BJ (cell line): ENCODE measurements around the gene ELMO3. TPM values are rescaled to one million over a fixed set of nuclear protein-coding genes. Genes with fewer than 3 reads are reported as not detected.

Source experiments
- CTCF ChIA-PET: fragments of 350-600 bp; formaldehyde crosslinking; extraction: SDS; loops from one replicate; lab custom pipeline; 2021; ENCODE audit warnings: antibody characterized with exemption, inconsistent platforms; lab: Yijun Ruan, JAX
- POLR2A ChIA-PET: fragments of 300-600 bp; sonication (Branson Sonifier 250); formaldehyde crosslinking; extraction: SDS; loops from one replicate; lab custom pipeline; 2021; ENCODE audit warnings: antibody characterized with exemption; lab: Charles Lee
- DNase-seq: peaks from one replicate; pipeline ENCODE4 v3.0.0-alpha.2; 2011; ENCODE audit warnings: low read depth
- H3K27me3 ChIP-seq: 2 replicates; pipeline ENCODE4 v1.6.0; 2011; ENCODE audit warnings: low read length; ENCODE audit not compliant: control insufficient read depth, insufficient read depth
- H3K36me3 ChIP-seq: 2 replicates; pipeline ENCODE4 v1.5.1; 2011; ENCODE audit warnings: low read length; ENCODE audit not compliant: control insufficient read depth, insufficient read depth
- H3K4me3 ChIP-seq: 2 replicates; pipeline ENCODE4 v1.5.1; 2011; ENCODE audit warnings: low read depth, mild to moderate bottlenecking, control low read depth, low read length
- CTCF ChIP-seq: IDR thresholded peaks from 2 replicates; pipeline ENCODE4 v1.5.1; 2011; ENCODE audit warnings: low read depth, mild to moderate bottlenecking, control low read depth, inconsistent platforms, low read length, moderate library complexity; ENCODE audit not compliant: insufficient read depth
- polyA plus RNA-seq: library from polyadenylated mRNA; depleted of rRNA; stranded (reverse); fragments of >200 nt; gene quantifications from 2 replicates; pipeline ENCODE4 v1.2.3, GENCODE V29; 2011

Gene ELMO3
- polyA plus RNA-seq, 1 experiment = 0.97 TPM

GRCh38 chr16:67234180-67234597 lies 35.3 kb downstream of the ELMO3 start:
- TF ChIP-seq CTCF = no peak
- CTCF ChIA-PET = no interaction called here

DNA sequence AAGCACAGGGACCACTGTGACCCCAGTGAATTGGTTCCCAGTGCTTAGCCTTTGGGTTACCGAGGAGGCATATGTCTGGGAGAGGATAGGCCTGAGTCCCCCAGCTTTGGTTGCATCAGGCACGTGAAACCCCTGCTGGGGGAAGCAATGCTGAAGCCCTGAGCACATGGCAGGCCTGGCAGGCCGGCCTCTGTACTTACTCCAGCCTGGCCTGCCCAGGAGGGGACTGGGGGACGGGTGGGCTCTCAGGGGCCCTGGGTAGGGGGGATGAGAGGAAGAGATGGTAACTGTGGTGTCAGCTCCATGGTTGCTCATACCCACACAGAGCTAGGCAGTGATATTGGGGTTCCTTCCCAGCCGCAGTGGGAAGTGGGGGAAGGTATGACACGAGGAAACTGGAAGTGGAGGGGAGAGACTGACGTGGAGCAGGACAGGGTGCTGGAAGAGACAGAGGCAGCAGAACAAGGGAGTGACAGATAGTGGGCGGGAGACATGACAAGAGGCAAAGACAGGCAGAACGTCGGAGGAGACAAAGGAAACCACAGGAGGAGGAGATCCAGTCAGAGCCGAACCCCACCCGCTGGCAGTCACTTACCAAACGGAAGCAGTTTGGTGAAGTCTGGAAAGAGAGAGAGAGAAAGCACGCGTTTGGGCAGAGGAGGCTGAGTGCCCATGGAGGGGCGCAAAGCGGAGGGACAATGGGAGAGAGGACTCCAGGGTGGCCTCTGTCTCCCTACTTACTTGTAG lies 37.1 kb downstream of the ELMO3 start:
- TF ChIP-seq CTCF = no peak
- CTCF ChIA-PET = no interaction called here
- POLR2A ChIA-PET = no interaction called here
- DNase-seq = no peak
- H3K4me3 ChIP-seq = no peak overlapping the region
- H3K27me3 ChIP-seq = no peaks in the 10 kb centered on the region
- peaks cover 46% of the 10 kb centered on the region for H3K36me3 ChIP-seq

More at GRCh38 chr16:67234180-67234597, 35.3 kb downstream of the ELMO3 start:
- H3K36me3 ChIP-seq = peaks cover 56% of the 10 kb centered on the region
- DNase-seq = no peak
- POLR2A ChIA-PET = no interaction called here
- H3K4me3 ChIP-seq = no peak overlapping the region
- H3K27me3 ChIP-seq = no peaks in the 10 kb centered on the region

DNA sequence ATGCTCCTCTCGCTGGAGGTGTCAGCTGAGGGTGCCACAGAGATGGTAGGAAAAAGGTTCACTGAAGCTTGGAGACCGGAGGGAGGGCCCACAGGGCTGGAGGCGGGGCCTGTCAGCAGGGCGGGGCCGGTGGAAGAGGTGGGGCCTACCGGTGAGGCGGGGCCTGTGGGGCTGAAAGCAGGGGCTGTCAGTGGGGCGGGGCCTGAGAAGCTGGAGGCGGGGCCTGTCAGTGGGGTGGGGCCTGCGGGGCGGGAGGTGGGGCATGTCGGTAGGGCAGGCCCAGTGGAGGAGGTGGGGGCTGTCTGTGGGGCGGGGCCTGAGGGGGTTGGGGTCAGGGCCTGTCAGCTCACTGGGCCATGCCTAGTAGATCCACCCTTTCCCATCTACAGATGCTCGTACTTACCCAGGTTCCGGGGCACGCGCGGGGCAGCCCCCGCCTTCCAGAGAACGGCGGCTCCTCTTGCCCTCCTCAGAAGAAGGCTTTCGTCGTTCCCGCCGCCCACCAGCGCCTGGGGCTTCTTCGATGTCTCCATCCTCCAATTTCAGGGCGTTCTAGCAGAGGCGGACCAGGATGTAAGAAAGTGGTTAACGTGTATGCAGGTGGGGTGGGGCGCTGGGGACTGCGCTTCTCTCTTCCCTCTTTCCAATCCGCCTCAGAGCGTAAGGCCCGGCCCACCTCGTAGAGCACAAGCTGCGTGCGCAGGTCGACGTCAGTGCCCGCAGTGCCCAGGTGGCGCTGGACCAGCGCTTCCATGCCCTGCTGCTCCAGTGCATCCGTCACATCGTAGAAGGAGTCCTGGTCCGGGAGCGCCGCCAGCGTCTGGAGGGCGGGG lies 37.8 kb downstream of the ELMO3 start:
- peaks cover 39% of the 10 kb centered on the region for H3K36me3 ChIP-seq
- no peak for DNase-seq
- POLR2A ChIA-PET = no interaction called here
- no peak overlapping the region for H3K4me3 ChIP-seq
- H3K27me3 ChIP-seq = no peaks in the 10 kb centered on the region
- CTCF ChIA-PET = no interaction called here
- TF ChIP-seq CTCF = no peak

DNA sequence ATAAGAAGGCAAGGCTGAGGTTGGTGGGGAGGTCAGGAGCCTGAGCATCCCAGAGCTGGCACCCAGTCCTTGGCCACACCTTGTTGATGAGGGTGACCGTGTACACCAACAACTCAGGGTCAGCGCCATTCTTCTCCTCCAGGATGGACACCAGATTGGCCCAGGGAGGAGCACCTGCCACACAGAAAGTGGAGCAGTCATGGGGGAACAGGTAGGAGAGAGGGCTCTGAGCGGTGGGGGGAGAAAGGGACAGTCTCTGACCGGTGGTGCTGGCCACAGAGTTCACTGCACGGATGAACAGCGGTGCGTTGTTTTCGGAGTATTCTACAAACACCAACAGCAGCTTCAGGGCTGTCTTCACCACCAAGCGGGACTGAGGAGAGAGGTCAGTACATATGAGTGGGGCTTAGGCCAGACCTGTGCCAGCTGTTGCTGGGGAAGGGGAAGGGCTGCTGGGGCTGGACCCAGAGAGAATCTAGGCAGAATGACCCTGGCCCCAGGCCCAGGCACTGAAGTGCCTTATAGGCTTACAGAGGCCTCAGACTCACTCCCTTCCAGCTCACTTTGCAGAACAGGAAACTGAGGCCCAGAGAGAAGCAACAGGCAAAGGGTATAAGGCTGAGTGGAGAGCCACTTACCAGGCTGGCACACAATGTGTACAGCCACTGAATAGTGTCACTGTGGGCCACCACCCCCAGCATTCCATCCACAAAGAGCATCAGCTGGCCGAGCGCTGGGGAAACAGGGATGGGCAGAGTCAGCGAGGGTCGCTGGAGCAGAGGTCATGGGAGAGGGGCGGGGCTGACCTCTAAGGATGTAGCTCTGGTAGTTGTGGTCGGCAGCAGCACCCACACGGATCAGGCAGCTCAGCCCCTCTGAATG lies 38.7 kb downstream of the ELMO3 start:
- no peak for DNase-seq
- ChIA-PET POLR2A (no interaction called here), CTCF (interaction anchor here (0.6 to 2.0 kb wide), 3 partner anchors 10 to 111 kb away, joined by 4 to 15 read pairs (median 5); partner anchors contain the start of gene TMEM208)
- Histone ChIP-seq H3K4me3 (no peak overlapping the region), H3K36me3 (peaks cover 37% of the 10 kb centered on the region), H3K27me3 (no peaks in the 10 kb centered on the region)
- TF ChIP-seq CTCF = no peak
